ENCODE results near the gene TMEM139.

TMEM139 gene

DNA sequence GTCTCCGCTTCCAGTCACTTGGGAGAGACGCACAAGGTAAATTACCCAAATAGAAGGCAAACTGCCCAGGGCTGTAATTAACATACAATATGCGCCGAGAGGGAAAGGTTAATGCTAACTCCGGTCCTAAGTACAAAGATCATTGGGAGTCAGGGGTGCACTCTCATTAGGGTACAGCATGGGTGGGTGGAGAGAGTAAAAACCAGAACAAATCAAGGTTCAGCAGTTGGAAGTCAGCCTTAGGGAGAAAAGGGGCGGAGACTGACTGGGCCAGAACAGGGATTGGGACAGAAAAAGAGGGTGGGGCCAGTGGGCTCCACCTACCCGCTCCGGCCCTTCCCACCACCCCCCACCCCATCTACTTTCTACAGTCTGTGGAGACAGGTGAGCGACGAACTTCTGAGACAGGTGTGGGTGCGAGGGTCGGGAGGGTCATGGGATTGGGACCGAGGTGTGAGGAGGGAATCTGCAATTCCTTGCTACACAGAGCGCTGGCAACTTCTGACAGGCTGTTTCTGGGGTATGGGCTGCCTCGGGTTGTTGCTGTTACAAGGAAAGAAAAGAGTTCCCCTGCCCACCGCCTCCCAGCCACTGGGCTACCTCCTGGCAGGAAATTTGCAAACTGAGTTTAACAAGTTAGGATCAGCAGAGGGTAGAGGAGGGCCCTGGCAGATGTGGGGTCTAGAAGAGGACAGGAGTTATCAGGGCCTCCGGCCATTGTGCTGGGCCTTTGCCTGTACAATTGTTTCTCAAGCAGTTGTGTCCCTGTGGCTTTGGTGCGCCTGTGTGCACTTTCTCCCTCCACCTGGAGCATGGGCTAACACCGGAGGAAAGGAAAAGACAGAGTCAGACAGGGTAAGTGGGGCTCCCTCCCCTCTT is at the start of gene TMEM139:
TMEM139 (plus strand) TSS at position 368 of the 879 bp plus-strand sequence. CDS start 1,000 bp downstream, outside the sequence.
- no peak for DNase-seq

GRCh38 chr7:143235561-143235960 is 49.2 kb upstream of the TMEM139 start:
- DNase-seq = no peak

DNA sequence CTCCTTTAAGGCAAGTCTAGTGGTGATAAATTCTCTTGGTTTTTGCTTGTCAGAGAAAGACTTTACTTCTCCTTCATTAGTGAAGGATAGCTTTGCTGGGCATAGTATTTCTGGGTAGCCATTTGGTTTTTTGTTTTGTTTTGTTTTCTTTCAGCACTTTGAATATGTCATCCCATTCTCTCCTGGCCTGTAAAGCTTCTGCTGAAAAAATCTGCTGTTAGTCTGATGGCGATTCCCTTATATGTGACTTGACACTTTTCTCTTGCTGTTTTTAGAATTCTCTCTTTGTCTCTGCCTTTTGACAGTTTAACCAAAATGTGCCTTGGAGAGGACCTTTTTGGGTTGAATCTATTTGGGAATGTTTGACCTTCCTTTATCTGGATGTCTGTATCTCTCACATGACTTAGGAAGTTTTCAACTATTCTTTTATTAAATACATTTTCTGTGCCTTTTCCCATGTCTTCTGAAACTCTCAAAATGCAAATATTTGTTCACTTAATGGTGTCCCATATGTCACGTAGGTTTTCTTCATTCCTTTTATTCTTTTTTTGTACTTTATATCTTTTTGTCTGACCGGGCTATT is 48.3 kb upstream of the TMEM139 start:
- DNase-seq = no peak

GRCh38 chr7:143237366-143237765 is 47.4 kb upstream of the TMEM139 start:
- no peak for DNase-seq

DNA sequence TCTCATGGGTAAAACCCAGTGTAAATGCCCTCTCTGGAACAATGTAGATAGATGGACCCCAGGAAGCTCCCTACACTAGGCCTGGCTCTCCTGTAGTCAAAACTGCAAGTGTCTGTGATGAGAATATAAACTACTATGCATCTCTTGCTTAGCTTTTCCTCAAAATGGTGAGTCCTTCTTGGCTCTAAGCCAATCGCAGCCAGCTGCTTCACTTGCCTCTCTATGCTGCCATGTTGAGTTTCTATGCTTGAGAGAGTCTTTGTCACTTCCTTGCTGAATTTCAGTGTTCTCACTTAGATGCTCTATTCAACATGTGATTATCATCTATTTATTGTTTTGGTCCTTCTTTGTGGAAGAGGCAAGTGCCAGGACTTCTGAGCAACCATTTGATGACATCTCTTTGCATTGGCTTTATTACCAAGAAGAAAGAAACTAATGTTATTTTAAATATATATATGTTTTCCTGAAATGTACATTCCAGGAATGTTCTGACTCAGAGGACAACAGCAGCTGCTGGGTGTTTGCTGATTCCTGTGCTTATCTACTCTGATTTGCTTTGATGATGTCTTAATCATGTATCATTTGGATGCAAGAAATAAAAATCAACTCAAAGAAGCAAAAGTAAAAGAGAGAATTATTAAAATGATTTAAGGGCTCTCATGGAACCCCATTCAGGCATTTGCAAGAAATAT is 46.3 kb upstream of the TMEM139 start:
- no peak for DNase-seq

GRCh38 chr7:143239813-143240212 is 44.9 kb upstream of the TMEM139 start:
- DNase-seq = no peak

DNA sequence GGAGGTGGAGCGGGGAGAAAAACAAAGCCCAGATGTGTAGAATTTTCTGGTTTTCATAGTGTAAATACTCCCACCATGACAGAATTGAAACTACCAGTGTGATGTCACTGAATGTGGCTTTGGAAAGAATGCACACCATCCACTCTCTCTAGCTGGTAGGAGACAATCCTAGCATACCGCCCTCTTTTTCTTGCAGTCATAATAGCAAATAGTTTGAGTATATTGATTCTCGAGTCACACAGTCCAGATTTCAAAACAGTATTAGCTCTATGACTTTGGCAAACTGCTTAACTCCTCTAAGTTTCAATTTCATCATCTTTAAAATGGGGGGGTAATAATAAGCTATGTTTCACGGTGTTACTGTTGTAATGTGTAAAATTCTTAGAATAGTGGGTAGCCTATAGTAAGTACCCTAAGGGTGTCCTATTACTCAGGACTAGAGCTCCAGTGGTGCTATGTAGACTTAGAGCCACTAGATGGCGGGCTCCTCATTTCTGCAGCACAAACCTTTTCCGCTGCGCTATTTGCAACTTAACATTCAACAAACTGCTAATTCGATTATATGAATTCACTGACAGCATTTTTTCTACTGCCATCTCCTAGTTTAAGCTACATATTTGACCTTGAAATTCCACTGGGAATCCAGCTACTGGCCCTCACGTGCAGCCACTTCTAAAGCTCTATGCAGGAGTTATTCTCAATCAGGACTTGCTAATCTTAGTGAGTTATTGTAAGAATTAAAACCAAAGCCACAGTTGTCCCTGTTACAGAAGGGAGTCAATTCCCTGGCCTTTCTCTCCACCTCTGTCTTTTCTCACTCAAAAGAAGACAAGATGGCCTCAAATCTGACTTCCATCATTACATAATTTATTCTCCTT is 44.2 kb upstream of the TMEM139 start:
- peak; percentile 18 for DNase-seq

DNA sequence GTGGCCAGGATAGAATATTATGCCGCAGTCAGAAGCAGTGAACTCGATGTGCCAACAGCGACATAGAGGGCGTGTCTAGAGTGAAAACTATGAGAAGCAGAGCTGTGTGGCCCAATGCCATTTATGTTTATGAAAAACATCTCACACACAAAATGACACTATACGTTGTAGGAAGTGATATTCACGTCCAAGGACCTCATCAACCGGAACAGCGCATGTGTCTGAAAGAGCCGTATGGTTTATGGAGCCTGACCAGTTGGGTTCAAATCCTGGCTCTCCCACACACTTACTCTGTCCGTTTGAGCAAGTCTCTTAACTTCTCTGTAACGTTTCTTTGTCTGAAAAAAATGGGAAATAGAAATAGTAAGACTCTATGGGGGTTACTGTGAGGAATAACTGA is 42.5 kb upstream of the TMEM139 start:
- no peak for DNase-seq

GRCh38 chr7:143243111-143243510 is 41.6 kb upstream of the TMEM139 start:
- no peak for DNase-seq

DNA sequence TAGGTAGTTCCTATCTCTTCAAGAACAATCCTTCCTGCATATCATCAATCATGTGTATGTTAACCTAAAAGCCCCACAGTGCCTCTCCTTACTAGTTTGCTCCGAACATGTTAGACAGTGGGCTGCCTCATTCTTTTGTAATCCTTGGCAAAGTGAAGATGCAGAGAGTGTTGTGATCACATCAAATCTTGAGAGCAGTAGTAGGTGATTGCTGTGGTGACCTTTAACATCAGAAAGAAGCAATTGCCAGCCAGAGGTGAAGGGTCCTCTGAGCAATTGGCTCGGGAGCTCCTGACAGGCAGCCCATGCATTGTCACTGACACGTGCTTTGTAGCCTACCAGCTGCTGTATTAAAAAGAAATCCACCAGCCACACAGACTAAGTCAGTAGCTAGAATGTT is 41.1 kb upstream of the TMEM139 start:
- DNase-seq = no peak

DNA sequence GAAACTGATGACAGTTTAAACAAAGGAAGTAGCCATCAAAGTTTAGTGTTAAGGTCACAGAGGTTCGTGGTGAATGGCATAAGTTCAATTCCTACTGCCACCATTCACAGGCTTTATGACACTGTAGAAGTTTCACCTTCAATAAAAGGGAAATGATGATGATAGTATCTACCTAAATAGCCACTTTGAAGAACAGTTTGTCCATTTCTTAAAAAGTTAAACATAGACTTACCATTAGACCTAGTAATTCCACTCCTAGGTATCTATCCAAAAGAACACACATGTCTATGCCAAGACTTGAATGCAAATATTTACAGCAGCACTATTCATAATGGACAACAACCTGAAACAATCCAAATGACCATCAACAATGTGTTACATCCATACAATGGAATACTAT is 40.4 kb upstream of the TMEM139 start:
- no peak for DNase-seq

DNA sequence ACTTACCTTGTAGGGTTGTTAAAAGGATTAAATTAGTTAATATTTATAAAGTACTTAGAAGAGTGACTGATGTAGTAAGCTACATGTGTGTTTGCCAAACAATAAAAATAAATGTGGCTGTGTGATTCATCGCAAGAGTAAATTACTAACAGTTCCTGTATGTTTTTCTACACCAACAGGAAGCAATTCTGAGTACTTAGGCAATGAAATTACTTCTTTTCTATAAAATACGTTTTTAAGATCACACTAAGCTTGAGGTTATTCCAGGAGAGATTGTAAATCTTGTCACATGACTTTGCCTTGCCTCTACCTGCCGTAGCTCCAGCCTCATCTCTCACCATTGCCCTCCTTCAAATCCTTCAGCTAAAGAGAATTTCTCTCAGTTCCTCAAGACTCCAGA is 39.6 kb upstream of the TMEM139 start:
- peak; percentile 25 for DNase-seq

GRCh38 chr7:143247372-143247771 is 37.4 kb upstream of the TMEM139 start:
- no peak for DNase-seq

DNA sequence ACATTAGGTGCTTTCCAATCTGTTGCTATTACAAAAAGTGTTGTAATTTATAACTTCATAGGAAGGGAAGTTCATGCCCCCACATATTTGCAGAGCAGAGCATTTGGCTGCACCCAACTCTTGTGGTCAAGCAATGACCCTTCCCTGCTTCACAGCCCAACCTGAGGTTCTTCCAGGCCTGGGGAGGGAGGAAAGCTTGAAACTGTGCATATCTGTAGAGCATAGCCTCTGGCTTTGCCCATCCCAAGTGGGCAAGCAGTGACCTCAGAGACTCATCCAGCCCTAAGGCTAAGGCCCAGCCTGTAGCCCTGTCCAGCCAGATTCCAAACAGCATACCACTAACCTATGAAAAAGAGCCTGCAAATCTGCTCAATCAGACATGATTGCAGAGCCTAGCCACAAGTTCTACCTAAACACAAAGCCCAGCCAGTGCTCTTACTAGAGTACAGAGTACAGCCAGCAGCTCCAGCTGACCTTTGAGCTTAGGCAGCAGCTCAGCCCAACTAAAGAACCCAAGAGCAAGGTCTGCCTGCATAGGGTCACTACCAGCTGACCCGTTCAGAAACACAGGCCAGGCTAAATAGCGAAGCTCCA is 35.9 kb upstream of the TMEM139 start:
- no peak for DNase-seq

DNA sequence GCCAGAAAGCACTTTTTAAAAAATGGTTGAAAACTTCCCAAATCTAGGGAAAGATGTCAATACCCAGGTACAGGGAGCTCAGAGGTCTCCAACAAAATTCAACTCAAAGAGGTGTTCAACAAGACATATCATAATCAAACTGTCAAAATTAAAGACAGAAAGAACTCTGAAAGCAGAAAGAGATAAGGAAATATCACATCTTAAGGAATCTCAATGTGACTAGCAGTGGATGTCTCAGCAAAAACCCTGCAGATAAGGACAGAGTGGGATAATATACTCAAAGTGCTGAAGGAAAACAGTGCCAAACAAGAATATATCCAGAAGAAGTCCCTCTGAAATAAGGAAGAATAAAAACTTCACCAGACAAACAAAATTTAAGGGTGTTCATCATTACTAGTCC is 34.6 kb upstream of the TMEM139 start:
- no peak for DNase-seq

GRCh38 chr7:143250822-143251221 is 33.9 kb upstream of the TMEM139 start:
- no peak for DNase-seq

DNA sequence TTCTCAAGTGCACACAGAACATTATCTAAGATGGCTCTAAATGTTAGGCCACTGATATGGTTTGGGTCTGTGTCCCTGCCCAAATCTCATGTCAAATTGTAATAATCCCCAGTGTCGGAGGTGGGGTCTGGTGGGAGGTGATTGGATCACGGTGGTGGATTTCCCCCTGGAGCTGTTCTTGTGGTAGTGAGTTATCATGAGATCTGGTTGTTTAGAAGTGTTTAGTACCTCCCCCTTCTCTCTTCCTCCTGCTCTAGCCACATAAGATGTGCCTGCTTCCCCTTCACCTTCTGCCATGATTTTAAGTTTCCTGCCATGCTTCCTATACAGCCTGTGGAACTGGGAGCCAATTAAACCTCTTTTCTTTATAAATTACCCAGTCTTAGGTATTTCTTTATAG is 32.8 kb upstream of the TMEM139 start:
- no peak for DNase-seq

DNA sequence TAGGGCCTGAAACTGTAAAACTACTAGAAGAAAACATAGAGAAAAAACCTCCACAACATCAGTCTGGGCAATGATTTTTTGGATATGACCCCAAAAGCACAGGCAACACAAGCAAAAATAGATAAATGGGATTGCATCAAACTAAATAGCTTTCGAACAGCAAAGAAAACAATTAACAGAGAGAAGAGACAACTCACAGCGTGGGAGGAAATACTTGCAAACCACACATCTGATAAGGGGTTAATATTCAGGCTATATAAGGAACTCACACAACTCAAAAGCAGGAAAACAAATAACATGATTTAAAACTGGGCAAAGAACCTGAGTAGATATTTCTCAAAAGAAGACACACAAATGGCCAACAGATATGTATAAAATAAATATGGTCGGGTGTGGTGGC is 29.2 kb upstream of the TMEM139 start:
- no peak for DNase-seq

DNA sequence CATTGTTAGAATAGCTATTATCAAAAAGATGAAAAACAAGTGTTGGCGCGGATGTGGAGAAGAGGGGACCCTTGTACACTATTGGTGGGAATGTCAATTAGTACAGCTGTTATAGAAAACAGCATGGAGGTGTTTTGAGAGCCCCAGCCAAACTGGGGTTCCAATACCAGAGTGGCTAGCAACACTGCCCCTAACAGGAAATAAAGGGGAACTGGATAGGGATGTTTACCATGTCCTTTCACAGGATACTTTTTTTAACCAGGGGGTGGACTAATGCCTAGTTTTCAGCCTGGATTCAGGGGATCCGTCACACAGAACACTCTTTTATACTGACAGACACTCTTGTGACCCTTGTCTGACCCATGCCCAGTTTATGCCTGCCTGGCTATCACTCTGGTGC is 28.4 kb upstream of the TMEM139 start:
- DNase-seq = no peak

- DNase-seq = no peak
Observed at GRCh38 chr7:143256932-143257331, 27.8 kb upstream of the TMEM139 start.

DNA sequence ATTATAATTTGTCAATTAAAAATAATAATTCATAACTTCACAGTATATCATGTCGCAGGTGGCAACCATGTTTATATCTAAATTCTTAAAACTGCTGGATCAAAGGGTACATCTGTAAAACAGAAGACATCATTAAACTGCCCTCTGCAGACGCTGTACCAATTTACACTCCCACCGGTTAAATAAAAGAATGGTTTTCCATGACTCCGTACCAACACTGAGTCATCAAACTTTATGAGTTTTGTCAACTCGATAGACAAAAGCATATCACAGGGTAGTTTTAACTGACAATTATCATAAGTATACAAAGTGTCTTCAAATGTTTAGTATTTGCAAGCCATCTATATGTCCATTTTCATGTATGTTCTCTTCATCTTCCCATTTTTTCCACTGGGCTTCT is 27.3 kb upstream of the TMEM139 start:
- no peak for DNase-seq

DNA sequence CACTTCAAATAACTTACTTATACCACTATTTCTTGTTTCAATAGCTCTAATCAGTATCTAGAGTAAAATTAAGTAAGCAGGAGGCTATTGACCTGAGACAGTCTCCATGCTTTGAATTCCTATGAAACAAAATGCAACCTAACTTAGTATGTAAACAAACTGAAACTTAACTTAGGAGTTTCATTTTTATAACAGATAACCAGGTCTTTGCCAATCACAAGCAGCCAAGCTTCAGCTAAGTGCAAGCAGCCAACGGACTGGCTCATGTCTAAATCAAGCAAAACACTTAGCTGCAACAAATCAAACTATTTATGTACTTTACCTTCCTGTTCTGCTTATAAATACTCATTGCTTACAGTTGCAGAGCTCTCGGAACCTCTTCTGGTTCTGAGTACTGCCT is 25.9 kb upstream of the TMEM139 start:
- DNase-seq = no peak

DNA sequence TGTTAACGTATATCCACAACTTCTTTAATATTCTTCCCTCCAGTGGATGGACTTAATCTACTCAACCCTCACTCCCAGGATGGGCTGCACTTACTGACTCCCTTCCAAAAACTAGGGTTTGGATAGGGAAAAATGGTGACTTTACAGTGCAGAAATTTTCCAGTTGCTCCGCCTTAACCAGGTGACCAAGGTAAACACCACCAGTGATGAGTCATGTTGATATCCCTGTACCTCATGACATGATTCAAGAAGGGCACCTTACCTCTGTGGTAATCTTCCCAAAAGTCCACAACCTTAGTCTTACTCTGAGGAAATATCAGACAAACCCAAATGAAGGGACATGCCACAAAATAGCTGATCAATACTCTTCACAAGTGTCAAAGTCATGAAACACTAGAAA is 25.0 kb upstream of the TMEM139 start:
- no peak for DNase-seq

Measured in NCI-H2081 treated with DMSO at 0.1 percent for 48 hours (cell line).